Measurements from ENCODE around the gene ZSWIM9. TPM values are rescaled to one million over a fixed set of nuclear protein-coding genes. Genes with fewer than 3 reads are reported as not detected.

Gene ZSWIM9
- total RNA-seq, 1 donor from 2014 or later: 13.4 TPM

GRCh38 chr19:48147597-48148175, 22.8 kb upstream of the ZSWIM9 start:
- H3K27ac Mint-ChIP-seq (ENCODE audit: unreplicated experiment): no peak overlapping the region
- no peaks in the 10 kb centered on the region for H3K9me3 Mint-ChIP-seq
- no peak for DNase-seq (ENCODE audit: low read depth, low spot score)
- no peaks in the 10 kb centered on the region for H3K4me1 Mint-ChIP-seq
- TF ChIP-seq CTCF (conservative IDR thresholded peaks at IDR 0.05): no peak
- H3K27me3 Mint-ChIP-seq (ENCODE audit: low read depth): no peaks in the 10 kb centered on the region
- no peak overlapping the region for H3K4me3 Mint-ChIP-seq
- H3K36me3 Mint-ChIP-seq (ENCODE audit: low read depth): peaks cover 9% of the 10 kb centered on the region

- DNase-seq (ENCODE audit: low read depth, low spot score): no peak
- Mint-ChIP-seq H3K4me3 (no peak overlapping the region), H3K4me1 (no peaks in the 10 kb centered on the region), H3K36me3 (ENCODE audit: low read depth) (peaks cover 2% of the 10 kb centered on the region), H3K27ac (ENCODE audit: unreplicated experiment) (no peak overlapping the region), H3K9me3 (no peaks in the 10 kb centered on the region), H3K27me3 (ENCODE audit: low read depth) (no peaks in the 10 kb centered on the region)
- TF ChIP-seq CTCF (conservative IDR thresholded peaks at IDR 0.05): no peak
Observed at GRCh38 chr19:48148576-48148975, 21.9 kb upstream of the ZSWIM9 start.

GRCh38 chr19:48149430-48149829, 21.1 kb upstream of the ZSWIM9 start:
- TF ChIP-seq CTCF (conservative IDR thresholded peaks at IDR 0.05): no peak
- Mint-ChIP-seq H3K9me3 (no peaks in the 10 kb centered on the region), H3K4me1 (no peaks in the 10 kb centered on the region), H3K4me3 (no peak overlapping the region), H3K36me3 (ENCODE audit: low read depth) (no peaks in the 10 kb centered on the region), H3K27ac (ENCODE audit: unreplicated experiment) (no peak overlapping the region), H3K27me3 (ENCODE audit: low read depth) (no peaks in the 10 kb centered on the region)
- no peak for DNase-seq (ENCODE audit: low read depth, low spot score)

GRCh38 chr19:48152551-48152950, 17.9 kb upstream of the ZSWIM9 start:
- DNase-seq (ENCODE audit: low read depth, low spot score): peak; percentile 75
- Mint-ChIP-seq H3K4me3 (no peak overlapping the region), H3K27me3 (ENCODE audit: low read depth) (no peaks in the 10 kb centered on the region), H3K9me3 (no peaks in the 10 kb centered on the region), H3K27ac (ENCODE audit: unreplicated experiment) (no peak overlapping the region), H3K4me1 (no peaks in the 10 kb centered on the region), H3K36me3 (ENCODE audit: low read depth) (no peaks in the 10 kb centered on the region)
- peak; percentile 91 for TF ChIP-seq CTCF (conservative IDR thresholded peaks at IDR 0.05)

GRCh38 chr19:48154003-48154402, 16.5 kb upstream of the ZSWIM9 start:
- peaks cover 6% of the 10 kb centered on the region for H3K36me3 Mint-ChIP-seq (ENCODE audit: low read depth)
- H3K9me3 Mint-ChIP-seq: no peaks in the 10 kb centered on the region
- H3K27ac Mint-ChIP-seq (ENCODE audit: unreplicated experiment): peak overlapping the region; percentile 16
- TF ChIP-seq CTCF (conservative IDR thresholded peaks at IDR 0.05): no peak
- no peaks in the 10 kb centered on the region for H3K4me1 Mint-ChIP-seq
- no peak for DNase-seq (ENCODE audit: low read depth, low spot score)
- H3K4me3 Mint-ChIP-seq: no peak overlapping the region
- no peaks in the 10 kb centered on the region for H3K27me3 Mint-ChIP-seq (ENCODE audit: low read depth)

Measured in neural crest cell (in vitro differentiated cells).